ENCODE data around the gene RAB30. TPM values are rescaled to one million over a fixed set of nuclear protein-coding genes. Genes with fewer than 3 reads are reported as not detected.

The RAB30 gene
- total and polyA plus RNA-seq, 9 of the 15 experiments (the other 6 are each of a cell fraction or from before 2014, with no cell fraction given) = 0.29 to 1.3 (median 1.0) TPM

DNA sequence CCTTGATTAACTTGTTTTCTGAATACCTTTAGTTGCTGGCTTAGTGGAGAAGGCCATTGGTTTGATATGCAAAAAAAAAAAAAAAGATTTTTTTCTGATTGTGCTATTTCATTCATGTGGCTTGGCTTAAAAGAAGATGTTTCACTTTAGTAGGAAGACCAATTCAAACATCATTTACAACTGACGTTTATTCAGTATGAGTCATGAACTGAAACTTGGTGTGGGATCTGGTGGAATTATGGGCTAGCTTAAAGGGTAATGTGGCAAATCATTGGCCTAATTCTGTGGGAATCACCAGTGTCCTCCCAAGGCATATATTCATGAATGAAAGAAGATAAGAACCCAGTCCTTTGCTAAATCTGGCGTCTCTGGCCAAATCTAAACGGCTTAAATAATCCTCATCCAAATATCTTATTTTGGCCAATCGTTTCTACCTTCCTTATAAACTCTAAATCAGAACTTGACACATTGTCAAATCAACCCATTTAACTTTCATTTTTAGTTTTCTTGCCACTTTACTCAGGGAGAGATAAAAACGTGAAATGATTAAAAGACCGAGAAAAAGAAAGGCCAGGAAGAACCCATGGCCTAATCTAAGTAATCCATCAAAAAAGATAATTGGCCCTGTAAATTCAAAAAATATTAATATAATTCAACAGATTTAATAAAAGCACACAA lies 93.1 kb downstream of the RAB30 start:
- in situ Hi-C loops (cut with MboI) (no loop called here), intact Hi-C loops (cut with micrococcal nuclease) (no loop called here)
- no peak overlapping the region for H2AFZ ChIP-seq (ENCODE audit: low read depth, low read length)
- no peak overlapping the region for H3K4me2 ChIP-seq (ENCODE audit: insufficient read depth, low read length)
- H3K9me1 ChIP-seq (ENCODE audit: control insufficient read depth, insufficient read depth, low read length) = no peaks in the 10 kb centered on the region
- FAIRE-seq = peak; percentile 23
- BruUV-seq (replicated peaks) = no TSS peak
- TF ChIP-seq EGR1 (conservative IDR thresholded peaks at IDR 0.05) = no peak
- TF ChIP-seq ZBED1 (IDR thresholded peaks at IDR 0.05) = no peak
- no peak for TF ChIP-seq JUNB (CRISPR knock-in tag; conservative IDR thresholded peaks at IDR 0.05)
- H3K36me3 ChIP-seq (ENCODE audit: control insufficient read depth, insufficient read depth, low read length) = no peaks in the 10 kb centered on the region
- no peaks in the 10 kb centered on the region for H3K9me3 ChIP-seq (replicated peaks; ENCODE audit: control insufficient read depth, insufficient read depth, low read depth, low read length)
- 22% methylated on average over 6 of the region's 6 CpGs for WGBS (ENCODE audit: insufficient coverage, low coverage, missing lambda C conversion rate)
- H3K27ac ChIP-seq (ENCODE audit: extremely low read depth, low read depth, low read length) = no peak overlapping the region
- CTCF ChIA-PET (ENCODE audit: low intra/inter-chr PET ratio) = no interaction called here
- no peak for ATAC-seq
- H3K27me3 ChIP-seq (ENCODE audit: control insufficient read depth in 2 of 2, insufficient read depth in 2 of 2, low read length in 2 of 2) = no peaks in the 10 kb centered on the region
- H3K4me1 ChIP-seq (replicated peaks in 1 of 2; ENCODE audit: control insufficient read depth in 2 of 2, insufficient read depth in 2 of 2, low read length in 2 of 2) = peaks cover 6 to 8% of the 10 kb centered on the region in 2 experiments; a peak in 2 of 5 replicates
- H3K79me2 ChIP-seq (ENCODE audit: control insufficient read depth, insufficient read depth, low read length) = no peaks in the 10 kb centered on the region
- H4K20me1 ChIP-seq (replicated peaks; ENCODE audit: control insufficient read depth, insufficient read depth, low read length) = no peaks in the 10 kb centered on the region
- POLR2A ChIA-PET = no interaction called here
- H3K9ac ChIP-seq (ENCODE audit: insufficient read depth in 1 of 2, low read depth in 2 of 2, low read length in 2 of 2) = no peak overlapping the region
- no peak for DNase-seq (ENCODE audit: extremely low read depth in 1 of 4, low spot score in 3 of 4)
- H3K4me3 ChIP-seq = no peak overlapping the region

DNA sequence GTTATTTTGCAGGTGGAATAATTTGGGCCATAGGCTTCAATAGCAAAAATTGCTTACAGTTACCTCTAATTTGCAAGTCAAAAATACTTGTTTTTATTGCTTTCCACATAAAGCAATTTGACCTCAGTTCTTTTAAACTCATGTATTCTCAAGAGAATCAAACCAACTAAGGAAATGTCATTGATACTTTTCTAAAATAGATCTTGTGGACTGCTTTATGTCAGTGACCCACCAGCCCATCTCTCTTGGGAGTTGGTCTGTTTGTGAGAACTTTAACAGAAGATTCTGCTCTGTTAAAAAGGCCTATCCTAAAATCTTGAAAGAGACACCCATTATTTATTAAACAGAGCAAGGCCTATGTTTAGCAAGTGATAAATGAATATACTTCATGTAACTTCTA lies 94.9 kb downstream of the RAB30 start:
- Histone ChIP-seq H3K27ac (ENCODE audit: extremely low read depth, low read depth, low read length) (no peak overlapping the region), H3K79me2 (ENCODE audit: control insufficient read depth, insufficient read depth, low read length) (no peaks in the 10 kb centered on the region), H3K9ac (ENCODE audit: insufficient read depth in 1 of 2, low read depth in 2 of 2, low read length in 2 of 2) (no peak overlapping the region), H3K9me3 (replicated peaks; ENCODE audit: control insufficient read depth, insufficient read depth, low read depth, low read length) (no peaks in the 10 kb centered on the region), H3K36me3 (ENCODE audit: control insufficient read depth, insufficient read depth, low read length) (no peaks in the 10 kb centered on the region), H3K4me2 (ENCODE audit: insufficient read depth, low read length) (no peak overlapping the region), H4K20me1 (replicated peaks; ENCODE audit: control insufficient read depth, insufficient read depth, low read length) (no peaks in the 10 kb centered on the region), H3K4me3 (no peak overlapping the region), H3K9me1 (ENCODE audit: control insufficient read depth, insufficient read depth, low read length) (no peaks in the 10 kb centered on the region), H3K4me1 (replicated peaks in 1 of 2; ENCODE audit: control insufficient read depth in 2 of 2, insufficient read depth in 2 of 2, low read length in 2 of 2) (peaks cover 2% of the 10 kb centered on the region in 2 experiments; a peak in 2 of 5 replicates), H2AFZ (ENCODE audit: low read depth, low read length) (no peak overlapping the region), H3K27me3 (ENCODE audit: control insufficient read depth in 2 of 2, insufficient read depth in 2 of 2, low read length in 2 of 2) (no peaks in the 10 kb centered on the region)
- in situ Hi-C loops (cut with MboI) (no loop called here), intact Hi-C loops (cut with micrococcal nuclease) (no loop called here)
- BruUV-seq (replicated peaks) = no TSS peak
- no peak for DNase-seq (ENCODE audit: extremely low read depth in 1 of 4, low spot score in 3 of 4)
- POLR2A ChIA-PET = no interaction called here
- ATAC-seq = no peak
- CTCF ChIA-PET (ENCODE audit: low intra/inter-chr PET ratio) = no interaction called here
- FAIRE-seq = peak; percentile 40
- no peak for TF ChIP-seq C11orf30 (IDR thresholded peaks at IDR 0.05; ENCODE audit: low read depth)
- TF ChIP-seq, protein P1, sequence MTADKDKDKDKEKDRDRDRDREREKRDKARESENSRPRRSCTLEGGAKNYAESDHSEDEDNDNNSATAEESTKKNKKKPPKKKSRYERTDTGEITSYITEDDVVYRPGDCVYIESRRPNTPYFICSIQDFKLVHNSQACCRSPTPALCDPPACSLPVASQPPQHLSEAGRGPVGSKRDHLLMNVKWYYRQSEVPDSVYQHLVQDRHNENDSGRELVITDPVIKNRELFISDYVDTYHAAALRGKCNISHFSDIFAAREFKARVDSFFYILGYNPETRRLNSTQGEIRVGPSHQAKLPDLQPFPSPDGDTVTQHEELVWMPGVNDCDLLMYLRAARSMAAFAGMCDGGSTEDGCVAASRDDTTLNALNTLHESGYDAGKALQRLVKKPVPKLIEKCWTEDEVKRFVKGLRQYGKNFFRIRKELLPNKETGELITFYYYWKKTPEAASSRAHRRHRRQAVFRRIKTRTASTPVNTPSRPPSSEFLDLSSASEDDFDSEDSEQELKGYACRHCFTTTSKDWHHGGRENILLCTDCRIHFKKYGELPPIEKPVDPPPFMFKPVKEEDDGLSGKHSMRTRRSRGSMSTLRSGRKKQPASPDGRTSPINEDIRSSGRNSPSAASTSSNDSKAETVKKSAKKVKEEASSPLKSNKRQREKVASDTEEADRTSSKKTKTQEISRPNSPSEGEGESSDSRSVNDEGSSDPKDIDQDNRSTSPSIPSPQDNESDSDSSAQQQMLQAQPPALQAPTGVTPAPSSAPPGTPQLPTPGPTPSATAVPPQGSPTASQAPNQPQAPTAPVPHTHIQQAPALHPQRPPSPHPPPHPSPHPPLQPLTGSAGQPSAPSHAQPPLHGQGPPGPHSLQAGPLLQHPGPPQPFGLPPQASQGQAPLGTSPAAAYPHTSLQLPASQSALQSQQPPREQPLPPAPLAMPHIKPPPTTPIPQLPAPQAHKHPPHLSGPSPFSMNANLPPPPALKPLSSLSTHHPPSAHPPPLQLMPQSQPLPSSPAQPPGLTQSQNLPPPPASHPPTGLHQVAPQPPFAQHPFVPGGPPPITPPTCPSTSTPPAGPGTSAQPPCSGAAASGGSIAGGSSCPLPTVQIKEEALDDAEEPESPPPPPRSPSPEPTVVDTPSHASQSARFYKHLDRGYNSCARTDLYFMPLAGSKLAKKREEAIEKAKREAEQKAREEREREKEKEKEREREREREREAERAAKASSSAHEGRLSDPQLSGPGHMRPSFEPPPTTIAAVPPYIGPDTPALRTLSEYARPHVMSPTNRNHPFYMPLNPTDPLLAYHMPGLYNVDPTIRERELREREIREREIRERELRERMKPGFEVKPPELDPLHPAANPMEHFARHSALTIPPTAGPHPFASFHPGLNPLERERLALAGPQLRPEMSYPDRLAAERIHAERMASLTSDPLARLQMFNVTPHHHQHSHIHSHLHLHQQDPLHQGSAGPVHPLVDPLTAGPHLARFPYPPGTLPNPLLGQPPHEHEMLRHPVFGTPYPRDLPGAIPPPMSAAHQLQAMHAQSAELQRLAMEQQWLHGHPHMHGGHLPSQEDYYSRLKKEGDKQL (CRISPR knock-in tag; IDR thresholded peaks at IDR 0.05; ENCODE audit: borderline replicate concordance) = no peak
- TF ChIP-seq, protein P2, sequence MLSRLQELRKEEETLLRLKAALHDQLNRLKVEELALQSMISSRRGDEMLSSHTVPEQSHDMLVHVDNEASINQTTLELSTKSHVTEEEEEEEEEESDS (CRISPR knock-in tag; IDR thresholded peaks at IDR 0.05) = no peak
